K562 (cell line): ENCODE measurements around the gene PHLDB1. TPM values are rescaled to one million over a fixed set of nuclear protein-coding genes. Genes with fewer than 3 reads are reported as not detected.
A peak's percentile ranks its signal among the peaks of the same experiment; 100 is the strongest.

Experiments used
- ATAC-seq: fragments of 200-7000 bp; cut with Tn5 transposase; 3 replicates; pipeline ENCODE4 v1.9.1; 2020; ENCODE audit warnings: moderate library complexity
- BruUV-seq: library from RNA; stranded (reverse); fragments of 400-500 nt; replicated peaks from 2 replicates; lab custom pipeline; 2021; lab: Mats Ljungman, UMichigan
- CTCF ChIA-PET: fragments of 300-600 bp; formaldehyde crosslinking; extraction: SDS; loops from one replicate; lab custom pipeline; 2021; ENCODE audit warnings: low intra/inter-chr PET ratio; lab: Yijun Ruan, JAX
- POLR2A ChIA-PET: fragments of 300-600, 350-650 bp; sonication (Branson Sonifier 250); formaldehyde crosslinking; extraction: SDS; loops from one replicate; lab custom pipeline; 2021; ENCODE audit warnings: antibody characterized with exemption, inconsistent platforms; lab: Yijun Ruan, JAX
- DNase-seq, 4 experiments: peaks; one replicate each; pipeline versions ENCODE4 v3.0.0 to v3.0.0-alpha.2; 2011 to 2018; ENCODE audit warnings: low spot score in 3 of 4, mixed read lengths in 3 of 4; ENCODE audit errors: extremely low read depth in 1 of 4
- FAIRE-seq: peaks from 2 replicates; lab custom pipeline; 2011; peaks lifted over from hg19 to GRCh38; lab: Jason Lieb, UNC
- H2AFZ ChIP-seq: 2 replicates; pipeline ENCODE4 v1.6.0; 2011; ENCODE audit warnings: low read depth, low read length, control low read depth, inconsistent platforms
- H3K27ac ChIP-seq: fragments of 200-600 bp; 3 replicates; pipeline ENCODE4 v1.8.0; 2011; ENCODE audit warnings: low read depth, mild to moderate bottlenecking, control low read depth, inconsistent platforms, low read length, moderate library complexity, mixed read lengths; ENCODE audit errors: extremely low read depth
- H3K27me3 ChIP-seq, 2 experiments: fragments of 300-600 bp in 1 of 2; 2 replicates in 1 of 2; 3 replicates in 1 of 2; pipeline versions ENCODE4 v1.6.0 to v1.8.0; 2011; ENCODE audit warnings: inconsistent platforms in 2 of 2, low read length in 2 of 2, mild to moderate bottlenecking in 1 of 2, mixed read lengths in 1 of 2, moderate library complexity in 1 of 2; ENCODE audit not compliant: control insufficient read depth in 2 of 2, insufficient read depth in 2 of 2
- H3K36me3 ChIP-seq: fragments of 300-600 bp; 3 replicates; pipeline ENCODE4 v1.8.0; 2011; ENCODE audit warnings: mild to moderate bottlenecking, low read length, inconsistent platforms; ENCODE audit not compliant: control insufficient read depth, insufficient read depth
- H3K4me1 ChIP-seq, 2 experiments: fragments of 200-600 bp in 1 of 2; replicated peaks in 1 of 2; 2 replicates in 1 of 2; 3 replicates in 1 of 2; pipeline versions ENCODE4 v1.5.1 to v1.8.0; 2011; ENCODE audit warnings: inconsistent platforms in 2 of 2, low read length in 2 of 2, mild to moderate bottlenecking in 1 of 2, mixed read lengths in 1 of 2, moderate library complexity in 1 of 2; ENCODE audit not compliant: control insufficient read depth in 2 of 2, insufficient read depth in 2 of 2
- H3K4me2 ChIP-seq: 2 replicates; pipeline ENCODE4 v1.6.1; 2011; ENCODE audit warnings: low read length, control low read depth, inconsistent platforms, mixed read lengths; ENCODE audit not compliant: insufficient read depth
- H3K4me3 ChIP-seq: fragments of 200-600 bp; sonication (generic), shearing (Covaris generic); 2 replicates; pipeline ENCODE4 v1.5.1; 2016; ENCODE audit warnings: control low read depth, inconsistent platforms
- H3K79me2 ChIP-seq: fragments of 200-600 bp; 3 replicates; pipeline ENCODE4 v1.8.0; 2011; ENCODE audit warnings: low read length, inconsistent platforms; ENCODE audit not compliant: control insufficient read depth, insufficient read depth
- H3K9ac ChIP-seq, 2 experiments: 2 replicates each; pipeline versions ENCODE4 v1.6.0 to v1.6.1; 2011; ENCODE audit warnings: low read depth in 2 of 2, low read length in 2 of 2, control low read depth in 1 of 2, inconsistent platforms in 1 of 2, mild to moderate bottlenecking in 1 of 2, mixed read lengths in 1 of 2; ENCODE audit not compliant: insufficient read depth in 1 of 2
- H3K9me1 ChIP-seq: one replicate; pipeline ENCODE4 v1.6.0; 2011; ENCODE audit warnings: inconsistent platforms, mild to moderate bottlenecking, low read length, moderate library complexity; ENCODE audit not compliant: control insufficient read depth, insufficient read depth
- H3K9me3 ChIP-seq: replicated peaks from 2 replicates; pipeline ENCODE4 v1.5.1; 2011; ENCODE audit warnings: low read depth, low read length, inconsistent platforms; ENCODE audit not compliant: control insufficient read depth, insufficient read depth
- H4K20me1 ChIP-seq: replicated peaks from 2 replicates; pipeline ENCODE4 v1.6.1; 2011; ENCODE audit warnings: low read length, inconsistent platforms, mixed read lengths; ENCODE audit not compliant: control insufficient read depth, insufficient read depth
- ADNP ChIP-seq: fragments of 200-800 bp; sonication (Bioruptor generic); IDR thresholded peaks from 2 replicates; pipeline ENCODE4 v1.6.1; 2016; ENCODE audit warnings: missing genetic modification characterization, missing compliant biosample characterization
- ATF6 ChIP-seq: sonication (generic); formaldehyde crosslinking; IDR thresholded peaks from 2 replicates; pipeline ENCODE4 v1.4.0; 2020; ENCODE audit warnings: mild to moderate bottlenecking, missing genetic modification reagents
- CBX8 ChIP-seq: fragments of 200-600 bp; sonication (generic); IDR thresholded peaks from 2 replicates; pipeline ENCODE4 v1.6.1; 2012; ENCODE audit warnings: borderline replicate concordance, mixed run types, low read depth, mild to moderate bottlenecking, moderate library complexity, mixed read lengths, low read length, control low read depth, inconsistent platforms; ENCODE audit not compliant: poor library complexity, severe bottlenecking; ENCODE audit errors: extremely low read depth
- FOSL1 ChIP-seq: fragments of 200-800 bp; sonication (Bioruptor generic); conservative IDR thresholded peaks from 2 replicates; pipeline ENCODE4 v1.6.1; 2016; ENCODE audit warnings: missing genetic modification characterization, missing compliant biosample characterization
- HSF4 ChIP-seq: fragments of 250-450 bp; sonication (Bioruptor Pico); IDR thresholded peaks from 2 replicates; pipeline ENCODE4 v2.1.2; 2022; ENCODE audit warnings: mild to moderate bottlenecking, moderate library complexity, borderline replicate concordance
- IRF1 ChIP-seq: sonication (generic); formaldehyde crosslinking; IDR thresholded peaks from 2 replicates; pipeline ENCODE4 v1.8.0; 2022; ENCODE audit warnings: missing genetic modification reagents, mild to moderate bottlenecking, borderline replicate concordance
- LCOR ChIP-seq: sonication (generic); formaldehyde crosslinking; IDR thresholded peaks from 2 replicates; pipeline ENCODE4 v1.8.0; 2022; ENCODE audit warnings: mild to moderate bottlenecking, missing genetic modification reagents
- NELFE ChIP-seq: IDR thresholded peaks from 2 replicates; pipeline ENCODE4 v1.6.1; 2011; ENCODE audit warnings: mild to moderate bottlenecking; ENCODE audit not compliant: insufficient read depth, insufficient read length
- REST ChIP-seq, 2 experiments: fragments of 450-650 bp; formaldehyde crosslinking in 1 of 2; IDR thresholded peaks; 2 replicates each; pipeline versions ENCODE4 v1.4.0 to v1.6.1; 2014 to 2020; ENCODE audit warnings: mild to moderate bottlenecking in 2 of 2, borderline replicate concordance in 1 of 2, low read depth in 1 of 2
- SIRT6 ChIP-seq: IDR thresholded peaks from one replicate; pipeline ENCODE4 v1.6.1; 2012; ENCODE audit warnings: low read depth, mild to moderate bottlenecking, control low read depth, inconsistent platforms, low read length, moderate library complexity
- ZNF583 ChIP-seq: fragments of 250-450 bp; sonication (Bioruptor Pico); IDR thresholded peaks from 2 replicates; pipeline ENCODE4 v1.4.0; 2020
- WGBS: fragments of 100-300 bp; shearing (Covaris generic); methylation state at CpG from one replicate; pipeline ENCODE4 v1.1.6; 2016; ENCODE audit warnings: low coverage, mixed read lengths; ENCODE audit not compliant: insufficient coverage; ENCODE audit errors: missing lambda C conversion rate; 5-methylcytosine and 5-hydroxymethylcytosine counted together
- in situ Hi-C: fragments of 300-500 bp; cut with MboI; formaldehyde crosslinking; loops from 4 replicates; pipeline ENCODE4 v1.15.0; 2018; ENCODE audit warnings: inconsistent platforms, mixed read lengths
- intact Hi-C: fragments of 100-400 bp; cut with micrococcal nuclease; formaldehyde crosslinking; loops from 2 replicates; pipeline ENCODE4 v1.14.2; 2022
- polyA plus RNA-seq, 8 experiments: library from polyadenylated mRNA; depleted of rRNA in 4 of 8; stranded (reverse) in 5 of 8; unstranded in 3 of 8; fragments of >200 nt; fragmentation: Nextera tagmentation in 2 of 8; fragmentation: Illumina TruSeq in 1 of 8; extraction: Ambion mirVana in 2 of 8; extraction: Trizol in 1 of 8; gene quantifications; 2 replicates each; pipeline versions ENCODE4 v1.2.1 to v1.2.3, GENCODE V29; 2011 to 2014; ENCODE audit warnings: inconsistent platforms in 1 of 8, missing spikeins in 1 of 8
- total RNA-seq, 7 experiments: library from RNA; depleted of rRNA in 6 of 7; stranded (reverse); fragments of >200 nt in 6 of 7; fragmentation: Illumina TruSeq in 2 of 7; extraction: Trizol in 2 of 7; gene quantifications; 2 replicates each; pipeline versions ENCODE4 v1.2.1 to v1.2.3, GENCODE V29; 2011 to 2021; ENCODE audit warnings: low replicate concordance in 1 of 7

The PHLDB1 gene
- total and polyA plus RNA-seq, 9 of the 15 experiments (the other 6 are each of a cell fraction or from before 2014, with no cell fraction given), result 2.0 to 28.7 (median 16.2) TPM

- 69% methylated on average over 11 of the region's 11 CpGs for WGBS
- no peaks in the 10 kb centered on the region for H3K36me3 ChIP-seq
- no peaks in the 10 kb centered on the region for H3K27me3 ChIP-seq
- no peak overlapping the region; the same call in 1 of the 2 replicates for H2AFZ ChIP-seq
- no peaks in the 10 kb centered on the region for H3K79me2 ChIP-seq
- intact Hi-C loops, result loop anchor here (5.0 kb wide), 1 partner anchor 53 kb away; no protein-coding TSS in a partner anchor
- peak overlapping the region in 1 of 2 experiments; percentile 20; a peak in 1 of 4 replicates for H3K9ac ChIP-seq
- H4K20me1 ChIP-seq, result no peaks in the 10 kb centered on the region
- no TSS peak for BruUV-seq
- FAIRE-seq (no peak), DNase-seq (no peak), ATAC-seq (no peak)
- ChIA-PET CTCF (no interaction called here), POLR2A (no interaction called here)
- no peak overlapping the region for H3K4me2 ChIP-seq
- no peaks in the 10 kb centered on the region for H3K9me1 ChIP-seq
- H3K4me3 ChIP-seq, result no peak overlapping the region
- no peak overlapping the region for H3K27ac ChIP-seq
- in situ Hi-C loops, result no loop called here
- H3K9me3 ChIP-seq, result no peaks in the 10 kb centered on the region
- peaks cover 0 to 26% of the 10 kb centered on the region in 2 experiments; a peak in 3 of 5 replicates for H3K4me1 ChIP-seq
- TF ChIP-seq REST (IDR thresholded peaks at IDR 0.05; ENCODE audit: borderline replicate concordance), result no peak
- no peak for TF ChIP-seq REST (CRISPR knock-in tag; IDR thresholded peaks at IDR 0.05; ENCODE audit: low read depth)
- TF ChIP-seq ZNF583 (CRISPR knock-in tag), result no peak
- no peak for TF ChIP-seq ADNP
- no peak for TF ChIP-seq SIRT6
- TF ChIP-seq ATF6, result no peak
- no peak for TF ChIP-seq HSF4 (CRISPR knock-in tag)
- no peak for TF ChIP-seq IRF1
- TF ChIP-seq LCOR (CRISPR knock-in tag), result no peak
- no peak for TF ChIP-seq FOSL1 (tag)
- no peak for TF ChIP-seq CBX8
- TF ChIP-seq NELFE, result no peak
Measured at GRCh38 chr11:118694771-118695170, 87.4 kb downstream of the PHLDB1 start.
